GM12878 (cell line): ENCODE data around the gene CCK. TPM values are rescaled to one million over a fixed set of nuclear protein-coding genes. Genes with fewer than 3 reads are reported as not detected.

Experiments used
- CHD2 ChIP-seq: IDR thresholded peaks from 2 replicates; pipeline ENCODE4 v1.6.1; 2011; ENCODE audit warnings: low read depth, low read length, improper control_type of control experiment, borderline replicate concordance
- FOS ChIP-seq: IDR thresholded peaks from 3 replicates; pipeline ENCODE4 v1.6.1; 2011; ENCODE audit warnings: borderline replicate concordance; ENCODE audit not compliant: insufficient read length; ENCODE audit errors: extremely low read depth
- JUNB ChIP-seq: IDR thresholded peaks from 2 replicates; pipeline ENCODE4 v1.6.1; 2016; ENCODE audit warnings: antibody characterized with exemption, mild to moderate bottlenecking
- JUND ChIP-seq: IDR thresholded peaks from 2 replicates; pipeline ENCODE4 v1.6.1; 2012; ENCODE audit warnings: low read depth, mild to moderate bottlenecking, low read length, improper control_type of control experiment, moderate library complexity
- KAT2A ChIP-seq: conservative IDR thresholded peaks from 2 replicates; pipeline ENCODE4 v1.6.1; 2011; ENCODE audit warnings: low read depth, low read length; ENCODE audit not compliant: control insufficient read depth
- POLR2AphosphoS2 ChIP-seq: IDR thresholded peaks from 2 replicates; pipeline ENCODE4 v1.6.1; 2011; ENCODE audit warnings: low read depth, mild to moderate bottlenecking, low read length, improper control_type of control experiment, moderate library complexity
- POLR2AphosphoS5 ChIP-seq: IDR thresholded peaks from 2 replicates; pipeline ENCODE4 v1.6.1; 2011; ENCODE audit warnings: mild to moderate bottlenecking, low read length, inconsistent platforms
- WRNIP1 ChIP-seq: IDR thresholded peaks from 2 replicates; pipeline ENCODE4 v1.6.1; 2011; ENCODE audit warnings: low read depth, low read length, improper control_type of control experiment, borderline replicate concordance
- ZNF217 ChIP-seq: fragments of 450-650 bp; IDR thresholded peaks from 2 replicates; pipeline ENCODE4 v1.6.1; 2017; ENCODE audit warnings: antibody characterized with exemption, mild to moderate bottlenecking
- polyA plus RNA-seq, 11 experiments: library from polyadenylated mRNA; depleted of rRNA in 4 of 11; unstranded in 6 of 11; stranded (reverse) in 5 of 11; fragments of >200 nt; fragmentation: Nextera tagmentation in 4 of 11; fragmentation: Illumina TruSeq in 1 of 11; extraction: Ambion mirVana in 4 of 11; extraction: Trizol in 1 of 11; gene quantifications; 1 replicate in 1 of 11; 2 replicates in 10 of 11; pipeline versions ENCODE4 v1.2.1 to v1.2.3, GENCODE V29; 2011 to 2016; ENCODE audit warnings: inconsistent platforms in 2 of 11, missing spikeins in 2 of 11, low read depth in 1 of 11
- total RNA-seq, 4 experiments: library from RNA; depleted of rRNA in 3 of 4; stranded (reverse); fragments of >200 nt in 3 of 4; fragmentation: Illumina TruSeq in 1 of 4; extraction: Trizol in 1 of 4; gene quantifications; 2 replicates each; pipeline versions ENCODE4 v1.2.1 to v1.2.3, GENCODE V29; 2013 to 2021
- TF ChIP-seq, protein P1 (sequence below): fragments of 450-650 bp; IDR thresholded peaks from 2 replicates; pipeline ENCODE4 v1.6.1; 2014; ENCODE audit warnings: mild to moderate bottlenecking
- TF ChIP-seq, protein P2 (sequence below): IDR thresholded peaks from 2 replicates; pipeline ENCODE4 v1.6.1; 2011; ENCODE audit warnings: low read depth, low read length, improper control_type of control experiment, borderline replicate concordance
- TF ChIP-seq, protein P3 (sequence below): fragments of 450-650 bp; IDR thresholded peaks from 2 replicates; pipeline ENCODE4 v1.6.1; 2017; ENCODE audit warnings: mild to moderate bottlenecking, low read depth, inconsistent platforms; ENCODE audit not compliant: poor library complexity, severe bottlenecking

Gene CCK
- total and polyA plus RNA-seq, 10 of the 15 experiments (the other 5 are each of a cell fraction or from before 2014, with no cell fraction given): not detected

DNA sequence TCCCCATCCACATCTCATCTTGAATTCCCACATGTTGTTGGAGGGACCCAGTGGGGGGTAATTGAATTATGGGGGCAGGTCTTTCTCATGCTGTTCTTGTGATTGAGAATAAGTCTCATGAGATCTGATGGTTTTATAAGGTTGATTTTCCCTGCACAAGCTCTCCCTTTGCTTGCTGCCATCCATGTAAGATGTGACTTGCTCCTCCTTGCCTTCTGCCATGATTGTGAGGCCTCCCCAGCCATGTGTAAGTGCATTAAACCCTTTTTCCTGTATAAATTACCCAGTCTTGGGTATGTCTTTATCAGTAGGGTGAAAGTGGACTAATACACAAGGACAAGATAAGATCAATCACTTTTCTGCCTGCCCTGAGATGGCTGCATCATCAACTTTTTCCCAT, 5.8 kb upstream of the CCK start (continued):
- no peak for TF ChIP-seq POLR2AphosphoS2
- no peak for TF ChIP-seq JUNB
- TF ChIP-seq POLR2AphosphoS5: no peak
- no peak for TF ChIP-seq JUND
- TF ChIP-seq, protein P1, sequence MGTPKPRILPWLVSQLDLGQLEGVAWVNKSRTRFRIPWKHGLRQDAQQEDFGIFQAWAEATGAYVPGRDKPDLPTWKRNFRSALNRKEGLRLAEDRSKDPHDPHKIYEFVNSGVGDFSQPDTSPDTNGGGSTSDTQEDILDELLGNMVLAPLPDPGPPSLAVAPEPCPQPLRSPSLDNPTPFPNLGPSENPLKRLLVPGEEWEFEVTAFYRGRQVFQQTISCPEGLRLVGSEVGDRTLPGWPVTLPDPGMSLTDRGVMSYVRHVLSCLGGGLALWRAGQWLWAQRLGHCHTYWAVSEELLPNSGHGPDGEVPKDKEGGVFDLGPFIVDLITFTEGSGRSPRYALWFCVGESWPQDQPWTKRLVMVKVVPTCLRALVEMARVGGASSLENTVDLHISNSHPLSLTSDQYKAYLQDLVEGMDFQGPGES: no peak
- TF ChIP-seq, protein P2, sequence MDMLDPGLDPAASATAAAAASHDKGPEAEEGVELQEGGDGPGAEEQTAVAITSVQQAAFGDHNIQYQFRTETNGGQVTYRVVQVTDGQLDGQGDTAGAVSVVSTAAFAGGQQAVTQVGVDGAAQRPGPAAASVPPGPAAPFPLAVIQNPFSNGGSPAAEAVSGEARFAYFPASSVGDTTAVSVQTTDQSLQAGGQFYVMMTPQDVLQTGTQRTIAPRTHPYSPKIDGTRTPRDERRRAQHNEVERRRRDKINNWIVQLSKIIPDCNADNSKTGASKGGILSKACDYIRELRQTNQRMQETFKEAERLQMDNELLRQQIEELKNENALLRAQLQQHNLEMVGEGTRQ: no peak
- TF ChIP-seq CHD2: no peak
- TF ChIP-seq, protein P3, sequence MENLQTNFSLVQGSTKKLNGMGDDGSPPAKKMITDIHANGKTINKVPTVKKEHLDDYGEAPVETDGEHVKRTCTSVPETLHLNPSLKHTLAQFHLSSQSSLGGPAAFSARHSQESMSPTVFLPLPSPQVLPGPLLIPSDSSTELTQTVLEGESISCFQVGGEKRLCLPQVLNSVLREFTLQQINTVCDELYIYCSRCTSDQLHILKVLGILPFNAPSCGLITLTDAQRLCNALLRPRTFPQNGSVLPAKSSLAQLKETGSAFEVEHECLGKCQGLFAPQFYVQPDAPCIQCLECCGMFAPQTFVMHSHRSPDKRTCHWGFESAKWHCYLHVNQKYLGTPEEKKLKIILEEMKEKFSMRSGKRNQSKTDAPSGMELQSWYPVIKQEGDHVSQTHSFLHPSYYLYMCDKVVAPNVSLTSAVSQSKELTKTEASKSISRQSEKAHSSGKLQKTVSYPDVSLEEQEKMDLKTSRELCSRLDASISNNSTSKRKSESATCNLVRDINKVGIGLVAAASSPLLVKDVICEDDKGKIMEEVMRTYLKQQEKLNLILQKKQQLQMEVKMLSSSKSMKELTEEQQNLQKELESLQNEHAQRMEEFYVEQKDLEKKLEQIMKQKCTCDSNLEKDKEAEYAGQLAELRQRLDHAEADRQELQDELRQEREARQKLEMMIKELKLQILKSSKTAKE: no peak
- no peak for TF ChIP-seq FOS
- no peak for TF ChIP-seq WRNIP1
- TF ChIP-seq KAT2A: no peak
- no peak for TF ChIP-seq ZNF217
